Naive thymus-derived CD4-positive, alpha-beta T cell (primary cell): ENCODE measurements around the gene EIF2S2. TPM values are rescaled to one million over a fixed set of nuclear protein-coding genes. Genes with fewer than 3 reads are reported as not detected.
"Not testable (repeated sequence)": the region's sequence is repeated elsewhere in the genome, so short reads cannot be mapped to it uniquely, and the experiment has no call there.

Experiments
- ATAC-seq: fragments of 150-1000 bp; cut with Tn5 transposase; 2 replicates; pipeline ENCODE4 v1.10.0; 2021; ENCODE audit warnings: mild to moderate bottlenecking, moderate library complexity
- CTCF ChIA-PET: fragments of 350-600 bp; sonication (Branson Sonifier 250); formaldehyde crosslinking; loops from one replicate; lab custom pipeline; 2021; ENCODE audit warnings: antibody characterized with exemption; lab: Charles Lee
- POLR2A ChIA-PET: fragments of 350-600 bp; sonication (Branson Sonifier 250); formaldehyde crosslinking; loops from one replicate; lab custom pipeline; 2021; ENCODE audit warnings: antibody characterized with exemption, inconsistent platforms; lab: Charles Lee
- DNase-seq, 9 donors: peaks; one replicate each; pipeline versions ENCODE4 v3.0.0 to v3.0.0-alpha.2; 2020 to 2022; ENCODE audit warnings: mixed read lengths in 1 of 9
- H3K27ac ChIP-seq: one replicate; pipeline ENCODE4 v1.7.0; 2013; ENCODE audit warnings: mild to moderate bottlenecking, low read depth, low read length, moderate library complexity
- H3K27me3 ChIP-seq, 2 donors: one replicate each; pipeline ENCODE4 v1.7.0; 2013; ENCODE audit warnings: low read length in 2 of 2, mild to moderate bottlenecking in 2 of 2, moderate library complexity in 2 of 2; ENCODE audit not compliant: control insufficient read depth in 2 of 2, insufficient read depth in 2 of 2
- H3K36me3 ChIP-seq, 3 experiments: 1 replicate in 2 of 3; 2 replicates in 1 of 3; pipeline ENCODE4 v1.7.0; 2013; ENCODE audit warnings: low read length in 3 of 3, mild to moderate bottlenecking in 3 of 3, moderate library complexity in 1 of 3; ENCODE audit not compliant: insufficient read depth in 3 of 3, control insufficient read depth in 2 of 3
- H3K4me1 ChIP-seq, 2 donors: one replicate each; pipeline ENCODE4 v1.7.0; 2013; ENCODE audit warnings: low read length in 2 of 2, mild to moderate bottlenecking in 2 of 2, moderate library complexity in 1 of 2; ENCODE audit not compliant: control insufficient read depth in 2 of 2, insufficient read depth in 2 of 2
- H3K4me3 ChIP-seq: 2 replicates; pipeline ENCODE4 v1.7.0; 2013; ENCODE audit warnings: mild to moderate bottlenecking, low read length
- H3K9me3 ChIP-seq, 3 experiments: 1 replicate in 2 of 3; 2 replicates in 1 of 3; pipeline ENCODE4 v1.7.0; 2013; ENCODE audit warnings: low read length in 3 of 3; ENCODE audit not compliant: control insufficient read depth in 2 of 3
- H3K27ac Mint-ChIP-seq, 9 donors: one replicate each; pipeline ENCODE4 v1.8.0; 2020 to 2022; ENCODE audit warnings: mixed read lengths in 9 of 9, mild to moderate bottlenecking in 8 of 9, moderate library complexity in 5 of 9, inconsistent platforms in 2 of 9
- H3K27me3 Mint-ChIP-seq, 5 donors: one replicate each; pipeline ENCODE4 v1.8.0; 2021 to 2022; ENCODE audit warnings: mixed read lengths in 5 of 5, mild to moderate bottlenecking in 1 of 5
- H3K36me3 Mint-ChIP-seq, 5 donors: one replicate each; pipeline ENCODE4 v1.8.0; 2020 to 2022; ENCODE audit warnings: mixed read lengths in 5 of 5, mild to moderate bottlenecking in 3 of 5, inconsistent platforms in 1 of 5
- H3K4me1 Mint-ChIP-seq, 7 donors: one replicate each; pipeline ENCODE4 v1.8.0; 2020 to 2022; ENCODE audit warnings: mixed read lengths in 7 of 7, mild to moderate bottlenecking in 3 of 7, inconsistent platforms in 1 of 7
- H3K4me3 Mint-ChIP-seq, 10 donors: one replicate each; pipeline ENCODE4 v1.8.0; 2020 to 2022; ENCODE audit warnings: mild to moderate bottlenecking in 10 of 10, mixed read lengths in 10 of 10, moderate library complexity in 6 of 10, inconsistent platforms in 2 of 10
- H3K9me3 Mint-ChIP-seq, 11 donors: one replicate each; pipeline ENCODE4 v1.8.0; 2020 to 2022; ENCODE audit warnings: mixed read lengths in 11 of 11, mild to moderate bottlenecking in 4 of 11, inconsistent platforms in 1 of 11, moderate library complexity in 1 of 11
- intact Hi-C, 2 donors: fragments of 100-400 bp; cut with micrococcal nuclease; formaldehyde crosslinking; loops; one replicate each; pipeline ENCODE4 v1.15.1; 2023
- polyA plus RNA-seq, 2 donors: library from polyadenylated mRNA; unstranded; fragments of 300-500 nt; fragmentation: Illumina TruSeq; gene quantifications; one replicate each; pipeline ENCODE4 v1.2.3, GENCODE V29; 2021
- total RNA-seq, 6 experiments: library from RNA in 5 of 6; stranded (reverse) in 5 of 6; gene quantifications; 1 replicate in 5 of 6; 2 replicates in 1 of 6; pipeline ENCODE4 v1.2.3 and lab custom pipeline; 2021 to 2026

Gene EIF2S2
- total and polyA plus RNA-seq, 7 experiments from 2014 or later = 16.8 to 68.4 (median 23.2) TPM

- H3K36me3 ChIP-seq, ATAC-seq, H3K4me3 ChIP-seq, H3K36me3 Mint-ChIP-seq, POLR2A ChIA-PET, DNase-seq, H3K4me1 ChIP-seq, H3K9me3 Mint-ChIP-seq, CTCF ChIA-PET, H3K27ac ChIP-seq, H3K27ac Mint-ChIP-seq, H3K9me3 ChIP-seq, intact Hi-C loops, H3K27me3 ChIP-seq, H3K4me1 Mint-ChIP-seq, H3K4me3 Mint-ChIP-seq: not testable (repeated sequence)
- peaks cover 0 to 19% (median 7%) of the 10 kb centered on the region in 5 donors for H3K27me3 Mint-ChIP-seq
These were observed 20.9 kb upstream of the EIF2S2 start for GRCh38 chr20:34132943-34133342.

- H3K4me3 Mint-ChIP-seq, H3K4me1 Mint-ChIP-seq, DNase-seq, POLR2A ChIA-PET, H3K27ac ChIP-seq, H3K4me1 ChIP-seq, H3K36me3 Mint-ChIP-seq, ATAC-seq, H3K9me3 Mint-ChIP-seq, intact Hi-C loops, H3K4me3 ChIP-seq, CTCF ChIA-PET, H3K9me3 ChIP-seq, H3K36me3 ChIP-seq, H3K27me3 ChIP-seq, H3K27ac Mint-ChIP-seq: not testable (repeated sequence)
- peaks cover 0 to 19% (median 7%) of the 10 kb centered on the region in 5 donors for H3K27me3 Mint-ChIP-seq
These were observed 20.4 kb upstream of the EIF2S2 start for GRCh38 chr20:34132491-34132890.

- Mint-ChIP-seq H3K4me1 (peaks cover 0 to 6% (median 4%) of the 10 kb centered on the region in 7 donors), H3K27ac (no peak overlapping the region), H3K4me3 (no peak overlapping the region), H3K27me3 (peaks cover 0 to 22% (median 7%) of the 10 kb centered on the region in 5 donors), H3K36me3 (no peaks in the 10 kb centered on the region), H3K9me3 (no peaks in the 10 kb centered on the region)
- ATAC-seq = no peak
- no peak overlapping the region for H3K27ac ChIP-seq
- H3K4me3 ChIP-seq = no peak overlapping the region
- no peaks in the 10 kb centered on the region for H3K9me3 ChIP-seq
- no peaks in the 10 kb centered on the region for H3K4me1 ChIP-seq
- intact Hi-C loops = no loop called here
- no peak for DNase-seq
- ChIA-PET CTCF (interaction anchor here (2.5 kb wide), 1 partner anchor 63 kb away, joined by 10 read pairs; no protein-coding TSS in a partner anchor), POLR2A (no interaction called here)
- H3K36me3 ChIP-seq = no peaks in the 10 kb centered on the region
- no peaks in the 10 kb centered on the region for H3K27me3 ChIP-seq
These were observed 19.4 kb upstream of the EIF2S2 start for GRCh38 chr20:34131491-34131890.

GRCh38 chr20:34129518-34130162 lies 17.6 kb upstream of the EIF2S2 start:
- DNase-seq (peak; percentile 36 to 79 (median 67)), ATAC-seq (peak; percentile 99)
- Mint-ChIP-seq H3K4me1 (peaks cover 0 to 8% (median 4%) of the 10 kb centered on the region in 7 donors), H3K27me3 (peaks cover 0 to 23% (median 7%) of the 10 kb centered on the region in 5 donors), H3K36me3 (no peaks in the 10 kb centered on the region), H3K27ac (no peak overlapping the region), H3K4me3 (peak overlapping the region in 8 of 10 donors; percentile 18 to 73 (median 46)), H3K9me3 (no peaks in the 10 kb centered on the region)
- no peaks in the 10 kb centered on the region for H3K27me3 ChIP-seq
- no peaks in the 10 kb centered on the region for H3K36me3 ChIP-seq
- H3K27ac ChIP-seq = no peak overlapping the region
- intact Hi-C loops = loop anchor here (1.0 to 5.0 kb wide), 10 partner anchors 17 to 672 kb away; partner anchors contain the start of gene EIF2S2 (in 2 of the 2)
- no peaks in the 10 kb centered on the region for H3K4me1 ChIP-seq
- CTCF ChIA-PET = interaction anchor here (0.5 to 2.9 kb wide), 14 partner anchors 61 to 967 kb away, joined by 3 to 21 read pairs (median 3); no protein-coding TSS in a partner anchor
- no peaks in the 10 kb centered on the region for H3K9me3 ChIP-seq
- no peak overlapping the region for H3K4me3 ChIP-seq
- POLR2A ChIA-PET = interaction anchor here (0.7 to 1.0 kb wide), 2 partner anchors 16 to 17 kb away, joined by 4 to 5 read pairs; partner anchors contain the start of gene EIF2S2

GRCh38 chr20:34127792-34128191 lies 15.7 kb upstream of the EIF2S2 start:
- Histone ChIP-seq H3K27ac (no peak overlapping the region), H3K36me3 (no peaks in the 10 kb centered on the region), H3K4me1 (no peaks in the 10 kb centered on the region), H3K4me3 (no peak overlapping the region), H3K9me3 (no peaks in the 10 kb centered on the region), H3K27me3 (no peaks in the 10 kb centered on the region)
- H3K4me1 Mint-ChIP-seq = peaks cover 0 to 14% (median 4%) of the 10 kb centered on the region in 7 donors
- no peak overlapping the region for H3K4me3 Mint-ChIP-seq
- no peaks in the 10 kb centered on the region for H3K36me3 Mint-ChIP-seq
- no peaks in the 10 kb centered on the region for H3K9me3 Mint-ChIP-seq
- no peak for ATAC-seq
- DNase-seq = no peak
- H3K27ac Mint-ChIP-seq = no peak overlapping the region
- intact Hi-C loops = loop anchor here in 1 of 2 donors (5.0 kb wide), 1 partner anchor 670 kb away; no protein-coding TSS in a partner anchor
- H3K27me3 Mint-ChIP-seq = peaks cover 0 to 21% (median 7%) of the 10 kb centered on the region in 5 donors
- CTCF ChIA-PET = interaction anchor here (0.6 to 1.7 kb wide), 2 partner anchors 194 to 316 kb away, joined by 3 to 4 read pairs; no protein-coding TSS in a partner anchor
- POLR2A ChIA-PET = no interaction called here

- CTCF ChIA-PET = interaction anchor here (1.9 kb wide), 1 partner anchor 209 kb away, joined by 5 read pairs; no protein-coding TSS in a partner anchor
- no peaks in the 10 kb centered on the region for H3K9me3 Mint-ChIP-seq
These were observed 12.6 kb upstream of the EIF2S2 start for GRCh38 chr20:34124469-34125249.

More at GRCh38 chr20:34124469-34125249, 12.6 kb upstream of the EIF2S2 start:
- Histone ChIP-seq H3K27me3 (no peaks in the 10 kb centered on the region), H3K4me1 (no peaks in the 10 kb centered on the region), H3K27ac (no peak overlapping the region), H3K4me3 (no peak overlapping the region), H3K9me3 (no peaks in the 10 kb centered on the region), H3K36me3 (no peaks in the 10 kb centered on the region)
- Mint-ChIP-seq H3K27me3 (peaks cover 0 to 19% (median under 1%) of the 10 kb centered on the region in 5 donors), H3K4me3 (no peak overlapping the region), H3K4me1 (peaks cover 0 to 14% (median 3%) of the 10 kb centered on the region in 7 donors), H3K36me3 (no peaks in the 10 kb centered on the region), H3K27ac (peak overlapping the region in 1 of 9 donors; percentile 47)
- intact Hi-C loops = loop anchor here in 1 of 2 donors (5.0 kb wide), 1 partner anchor 667 kb away; no protein-coding TSS in a partner anchor
- POLR2A ChIA-PET = interaction anchor here (0.7 to 1.8 kb wide), 2 partner anchors 13 to 270 kb away, joined by 3 to 5 read pairs; partner anchors contain the start of gene EIF2S2
- ATAC-seq = no peak
- DNase-seq = no peak
